Colonic mucosa (tissue), 4 donors: ENCODE measurements around the gene BIN1. TPM values are rescaled to one million over a fixed set of nuclear protein-coding genes. Genes with fewer than 3 reads are reported as not detected.

ENCODE experiments used
- DNase-seq: peaks from one replicate; pipeline ENCODE4 v3.0.0-alpha.2; 2020
- H3K27ac ChIP-seq: fragments of 200-600 bp; one replicate; pipeline ENCODE4 v1.8.0; 2021
- H3K27me3 ChIP-seq: fragments of 200-600 bp; one replicate; pipeline ENCODE4 v1.8.0; 2021
- H3K36me3 ChIP-seq: fragments of 200-600 bp; one replicate; pipeline ENCODE4 v1.8.0; 2021
- H3K4me1 ChIP-seq: fragments of 200-600 bp; one replicate; pipeline ENCODE4 v1.8.0; 2021; ENCODE audit warnings: mild to moderate bottlenecking
- H3K4me3 ChIP-seq: fragments of 200-600 bp; one replicate; pipeline ENCODE4 v1.8.0; 2021
- H3K9ac ChIP-seq, 2 donors: one replicate each; pipeline ENCODE4 v1.7.0; 2013; ENCODE audit warnings: control low read depth in 2 of 2, low read depth in 2 of 2, low read length in 2 of 2
- H3K9me3 ChIP-seq: fragments of 200-600 bp; one replicate; pipeline ENCODE4 v1.8.0; 2021
- intact Hi-C: fragments of 100-400 bp; cut with DNase I; formaldehyde crosslinking; loops from one replicate; pipeline ENCODE4 v1.14.1; 2022
- total RNA-seq, 2 donors: library from RNA; stranded (reverse); fragmentation: NEBNext Ultra II Directional in 1 of 2; extraction: Animal tissue kit (Norgen Biotek cat#: 25700) in 1 of 2; gene quantifications; one replicate each; pipeline ENCODE4 v1.2.1, GENCODE V29; 2021
- TF ChIP-seq, protein P1 (sequence below): fragments of 200-600 bp; IDR thresholded peaks from one replicate; pipeline ENCODE4 v1.8.0; 2022; ENCODE audit warnings: antibody characterized with exemption, mild to moderate bottlenecking
- donor health status: healthy.
- donor health status: DM: no; HTN: no; CAD: no.
- donor health status: DM: no; HTN: no; CAD: no.

BIN1 gene
- total RNA-seq, 2 donors from 2014 or later = 38.5 to 60.8 TPM

DNA sequence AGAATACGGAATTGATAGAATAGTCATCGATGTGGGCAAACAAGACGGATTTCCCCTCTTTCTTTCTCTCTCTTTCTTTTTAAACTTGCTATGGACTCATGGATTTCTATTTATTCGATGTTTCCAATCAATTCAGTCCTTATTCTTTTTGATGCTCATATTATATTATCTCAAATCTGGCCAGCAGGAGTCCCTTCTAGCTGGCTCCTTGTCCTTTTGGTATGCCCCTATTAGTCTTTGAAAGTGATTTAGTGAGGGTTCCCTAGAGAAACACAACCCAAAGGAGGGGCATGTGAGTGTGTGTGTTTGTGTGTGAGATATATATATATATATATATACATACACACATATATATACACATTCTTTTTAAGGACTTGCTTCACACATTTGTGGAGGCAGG lies 23.5 kb upstream of the BIN1 start:
- TF ChIP-seq, protein P1, sequence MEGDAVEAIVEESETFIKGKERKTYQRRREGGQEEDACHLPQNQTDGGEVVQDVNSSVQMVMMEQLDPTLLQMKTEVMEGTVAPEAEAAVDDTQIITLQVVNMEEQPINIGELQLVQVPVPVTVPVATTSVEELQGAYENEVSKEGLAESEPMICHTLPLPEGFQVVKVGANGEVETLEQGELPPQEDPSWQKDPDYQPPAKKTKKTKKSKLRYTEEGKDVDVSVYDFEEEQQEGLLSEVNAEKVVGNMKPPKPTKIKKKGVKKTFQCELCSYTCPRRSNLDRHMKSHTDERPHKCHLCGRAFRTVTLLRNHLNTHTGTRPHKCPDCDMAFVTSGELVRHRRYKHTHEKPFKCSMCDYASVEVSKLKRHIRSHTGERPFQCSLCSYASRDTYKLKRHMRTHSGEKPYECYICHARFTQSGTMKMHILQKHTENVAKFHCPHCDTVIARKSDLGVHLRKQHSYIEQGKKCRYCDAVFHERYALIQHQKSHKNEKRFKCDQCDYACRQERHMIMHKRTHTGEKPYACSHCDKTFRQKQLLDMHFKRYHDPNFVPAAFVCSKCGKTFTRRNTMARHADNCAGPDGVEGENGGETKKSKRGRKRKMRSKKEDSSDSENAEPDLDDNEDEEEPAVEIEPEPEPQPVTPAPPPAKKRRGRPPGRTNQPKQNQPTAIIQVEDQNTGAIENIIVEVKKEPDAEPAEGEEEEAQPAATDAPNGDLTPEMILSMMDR = no peak
- no peaks in the 10 kb centered on the region for H3K9me3 ChIP-seq
- intact Hi-C loops = no loop called here
- DNase-seq = no peak
- no peak overlapping the region for H3K4me3 ChIP-seq
- no peak overlapping the region for H3K9ac ChIP-seq
- no peaks in the 10 kb centered on the region for H3K4me1 ChIP-seq
- no peak overlapping the region for H3K27ac ChIP-seq
- no peaks in the 10 kb centered on the region for H3K27me3 ChIP-seq
- H3K36me3 ChIP-seq = no peaks in the 10 kb centered on the region

DNA sequence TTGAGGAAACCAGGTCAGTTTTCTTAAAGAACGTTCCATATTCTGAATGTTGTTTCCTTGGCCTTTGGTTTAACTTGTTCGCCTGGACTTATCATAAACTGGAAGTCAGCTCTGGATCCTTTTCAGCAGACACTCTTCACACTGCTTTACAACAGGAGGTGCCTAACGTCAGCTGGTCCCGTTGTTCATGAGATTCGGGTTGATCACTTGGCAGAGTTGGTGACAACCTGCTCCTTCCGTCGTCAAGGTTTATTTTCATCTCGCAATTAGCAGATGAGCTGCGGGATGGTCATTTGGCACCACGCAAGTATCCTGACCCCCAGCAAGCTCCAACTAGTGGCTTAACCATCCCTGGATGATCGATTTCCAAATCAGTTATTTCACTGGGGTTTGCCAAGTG lies 23.0 kb upstream of the BIN1 start:
- Histone ChIP-seq H3K9ac (no peak overlapping the region), H3K4me1 (no peaks in the 10 kb centered on the region), H3K36me3 (no peaks in the 10 kb centered on the region), H3K27ac (no peak overlapping the region), H3K4me3 (no peak overlapping the region), H3K27me3 (no peaks in the 10 kb centered on the region), H3K9me3 (no peaks in the 10 kb centered on the region)
- TF ChIP-seq, protein P1 = no peak
- intact Hi-C loops = no loop called here
- peak; percentile 12 for DNase-seq

DNA sequence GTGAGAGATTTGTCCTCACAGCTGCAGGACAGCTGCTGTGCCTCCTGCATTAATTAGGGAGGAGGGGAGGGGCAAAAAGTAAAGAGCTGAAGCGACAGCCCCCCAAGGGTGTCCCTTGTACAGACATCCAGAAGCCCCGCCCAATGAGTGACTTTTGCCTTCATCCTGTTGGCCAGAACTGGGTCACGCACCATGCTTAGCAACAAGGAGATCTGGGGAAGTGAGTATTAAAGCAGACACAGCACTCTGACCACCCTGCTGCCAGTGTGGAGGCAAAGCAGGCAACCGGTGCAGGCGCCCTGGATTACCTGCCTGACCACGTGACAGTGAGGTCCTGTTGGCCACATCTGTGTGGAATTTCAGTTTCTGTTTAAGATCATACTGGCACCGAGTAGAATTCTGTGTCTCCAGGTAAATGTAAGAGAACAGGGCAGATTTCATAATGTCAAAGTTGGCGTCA lies 21.5 kb upstream of the BIN1 start:
- no peaks in the 10 kb centered on the region for H3K36me3 ChIP-seq
- TF ChIP-seq, protein P1 = no peak
- DNase-seq = peak; percentile 68
- H3K4me1 ChIP-seq = no peaks in the 10 kb centered on the region
- no peaks in the 10 kb centered on the region for H3K27me3 ChIP-seq
- no peaks in the 10 kb centered on the region for H3K9me3 ChIP-seq
- peak overlapping the region; percentile 4 for H3K4me3 ChIP-seq
- no peak overlapping the region for H3K27ac ChIP-seq
- intact Hi-C loops = no loop called here
- peak overlapping the region in 1 of 2 donors; percentile 41 for H3K9ac ChIP-seq

DNA sequence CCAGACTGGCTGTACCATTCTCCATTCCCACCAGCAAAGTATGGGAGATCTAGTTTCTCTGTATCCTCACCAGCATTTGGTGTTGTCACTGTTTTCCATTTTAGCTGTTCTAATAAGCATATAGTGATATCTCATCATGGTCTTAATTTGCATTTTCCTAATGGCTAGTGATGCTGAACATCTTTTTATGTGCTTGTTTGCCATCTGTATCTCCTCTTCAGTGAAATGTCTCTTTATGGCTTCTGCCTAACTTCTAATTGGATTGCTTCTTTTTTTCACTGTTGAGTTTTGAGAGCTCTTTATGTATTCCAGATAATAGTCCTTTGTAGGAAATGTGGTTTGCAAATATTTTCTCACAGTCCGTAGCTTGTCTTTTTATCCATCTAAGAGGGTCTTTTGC lies 18.9 kb upstream of the BIN1 start:
- no peak for DNase-seq
- no peaks in the 10 kb centered on the region for H3K4me1 ChIP-seq
- H3K27me3 ChIP-seq = no peaks in the 10 kb centered on the region
- H3K9ac ChIP-seq = no peak overlapping the region
- TF ChIP-seq, protein P1 = no peak
- H3K4me3 ChIP-seq = no peak overlapping the region
- no peak overlapping the region for H3K27ac ChIP-seq
- no peaks in the 10 kb centered on the region for H3K9me3 ChIP-seq
- intact Hi-C loops = no loop called here
- H3K36me3 ChIP-seq = no peaks in the 10 kb centered on the region

DNA sequence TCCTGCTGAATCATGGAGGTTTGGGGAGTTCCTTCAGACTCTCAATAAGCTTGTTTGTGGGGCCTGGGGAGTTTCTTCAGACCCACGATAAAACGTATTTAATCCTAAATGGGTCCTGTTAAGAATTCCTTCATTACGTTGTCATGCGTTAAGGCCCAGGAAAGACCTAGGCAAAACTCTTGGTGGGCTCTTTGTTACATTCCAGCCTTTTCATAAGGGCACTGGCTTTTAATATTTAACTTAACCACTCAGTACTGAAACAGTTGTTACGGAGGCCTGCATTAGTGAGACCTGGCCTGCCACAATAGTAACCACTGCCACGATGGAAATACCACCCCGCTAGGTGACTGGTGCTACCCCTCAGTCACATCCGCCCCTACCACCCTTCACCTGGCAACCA lies 17.5 kb upstream of the BIN1 start:
- Histone ChIP-seq H3K4me1 (no peaks in the 10 kb centered on the region), H3K9ac (no peak overlapping the region), H3K4me3 (no peak overlapping the region), H3K9me3 (no peaks in the 10 kb centered on the region), H3K27me3 (no peaks in the 10 kb centered on the region), H3K27ac (no peak overlapping the region), H3K36me3 (no peaks in the 10 kb centered on the region)
- TF ChIP-seq, protein P1 = no peak
- intact Hi-C loops = no loop called here
- no peak for DNase-seq
